Jurkat, Clone E6-1 (cell line): ENCODE measurements around the gene TMEM134.
"Not testable (repeated sequence)": the region's sequence is repeated elsewhere in the genome, so short reads cannot be mapped to it uniquely, and the experiment has no call there.

Experiments
- DNase-seq: peaks from one replicate; pipeline ENCODE4 v3.0.0-alpha.2; 2011; ENCODE audit warnings: low read depth, low spot score
- H3K4me3 ChIP-seq: 2 replicates; pipeline ENCODE4 v1.5.1; 2011; ENCODE audit warnings: mild to moderate bottlenecking, low read length, control low read depth, moderate library complexity

Gene TMEM134

DNA sequence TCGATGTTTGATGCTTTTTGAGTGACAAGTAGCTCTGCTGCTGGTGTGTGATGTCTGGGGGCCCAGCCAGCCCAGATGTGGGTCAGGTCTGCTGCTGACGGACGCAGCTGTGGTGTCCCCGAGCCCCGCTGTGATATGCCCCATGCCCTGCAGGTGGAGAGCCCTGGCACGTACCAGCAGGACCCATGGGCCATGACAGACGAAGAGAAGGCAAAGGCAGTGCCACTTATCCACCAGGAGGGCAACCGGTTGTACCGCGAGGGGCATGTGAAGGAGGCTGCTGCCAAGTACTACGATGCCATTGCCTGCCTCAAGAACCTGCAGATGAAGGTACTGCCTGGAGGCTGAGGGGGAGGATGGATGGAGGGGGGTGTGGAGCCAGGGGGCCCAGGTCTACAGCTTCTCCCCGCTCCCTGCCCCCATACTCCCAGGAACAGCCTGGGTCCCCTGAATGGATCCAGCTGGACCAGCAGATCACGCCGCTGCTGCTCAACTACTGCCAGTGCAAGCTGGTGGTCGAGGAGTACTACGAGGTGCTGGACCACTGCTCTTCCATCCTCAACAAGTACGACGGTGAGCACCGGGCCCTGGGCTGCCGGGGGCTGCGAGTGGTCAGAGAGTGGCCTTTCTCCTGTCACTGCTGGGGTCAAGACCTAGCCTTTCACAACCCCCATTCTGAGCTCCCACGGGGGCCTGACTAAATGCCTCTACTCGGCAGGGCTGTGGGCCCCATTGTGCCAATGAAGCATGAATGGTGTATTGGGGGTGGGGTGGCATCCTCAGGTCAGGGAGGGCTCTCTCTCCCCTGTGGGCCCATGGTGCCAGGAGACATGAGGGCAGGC, 21.1 kb upstream of the TMEM134 start:
- DNase-seq = no peak

GRCh38 chr11:67489203-67489884, 20.3 kb upstream of the TMEM134 start:
- no peak for DNase-seq
- H3K4me3 ChIP-seq = no peak overlapping the region

More for the DNA sequence above, 21.1 kb upstream of the TMEM134 start:
- no peak overlapping the region for H3K4me3 ChIP-seq

- DNase-seq = no peak
These were observed 17.6 kb upstream of the TMEM134 start for GRCh38 chr11:67486481-67487195.

DNA sequence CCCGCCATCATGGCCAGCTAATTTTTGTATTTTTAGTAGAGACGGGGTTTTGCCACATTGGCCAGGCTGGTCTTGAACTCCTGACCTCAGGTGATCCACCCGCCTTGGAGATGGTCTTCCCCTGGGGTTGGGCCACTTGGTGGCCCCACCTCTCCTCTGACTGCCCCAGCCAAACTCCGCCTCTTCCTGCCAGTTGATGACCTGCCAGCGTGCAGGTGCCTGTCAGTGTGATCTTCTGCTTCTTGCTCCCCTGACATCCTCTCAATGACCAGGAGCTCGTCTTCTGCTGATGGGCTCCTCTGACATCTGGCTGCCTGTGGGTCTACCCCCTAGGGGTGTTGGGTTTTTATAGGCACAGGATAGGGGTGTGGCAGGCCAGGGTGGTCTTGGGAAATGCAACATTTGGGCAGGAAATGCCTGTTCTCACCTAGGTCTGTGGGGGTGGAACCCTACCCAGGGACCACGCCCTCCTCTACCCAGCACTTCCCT, 16.9 kb upstream of the TMEM134 start:
- peak; percentile 63 for DNase-seq
- H3K4me3 ChIP-seq = not testable (repeated sequence)

More at GRCh38 chr11:67486481-67487195, 17.6 kb upstream of the TMEM134 start:
- no peak overlapping the region for H3K4me3 ChIP-seq

DNA sequence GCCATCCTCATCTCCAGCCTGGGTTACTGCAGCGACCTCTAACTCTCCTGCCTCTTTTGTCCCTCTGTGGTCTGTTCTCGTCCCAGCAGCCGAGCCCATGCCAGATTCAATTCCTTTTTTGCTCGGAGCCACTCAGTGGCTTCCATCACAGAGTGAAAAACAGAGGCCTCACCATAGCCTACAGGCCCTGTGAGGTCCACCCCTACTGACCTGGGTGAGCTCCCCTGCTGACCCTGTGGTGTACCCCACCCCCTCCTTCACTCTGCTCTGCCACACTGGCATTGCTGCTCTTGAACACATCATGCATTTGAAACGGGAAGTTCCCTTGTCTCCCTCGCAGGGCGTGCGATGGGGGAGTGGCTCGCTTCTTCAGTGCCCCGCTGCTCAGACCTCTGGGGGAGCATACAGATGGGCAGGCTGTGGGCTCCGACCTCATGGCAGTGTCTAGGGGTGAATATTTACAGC, 15.8 kb upstream of the TMEM134 start:
- peak overlapping the region; percentile 84 for H3K4me3 ChIP-seq

GRCh38 chr11:67483831-67484665, 15.0 kb upstream of the TMEM134 start:
- H3K4me3 ChIP-seq = peak overlapping the region; percentile 84
- DNase-seq = peak; percentile 83

More for the DNA sequence above, 15.8 kb upstream of the TMEM134 start:
- DNase-seq = peak; percentile 66

- H3K4me3 ChIP-seq = peak within 1 kb of the TSS; percentile 84
- peak; percentile 99 for DNase-seq
These were observed 14.1 kb upstream of the TMEM134 start, which contains the start of gene AIP for GRCh38 chr11:67482827-67483798. Gene AIP, plus strand, starts transcription at chr11:67483026. Its CDS starts 133 bp downstream, at chr11:67483159.

- H3K4me3 ChIP-seq = peak overlapping the region; percentile 84
- DNase-seq = no peak
These were observed 13.3 kb upstream of the TMEM134 start for GRCh38 chr11:67482275-67482826.

DNA sequence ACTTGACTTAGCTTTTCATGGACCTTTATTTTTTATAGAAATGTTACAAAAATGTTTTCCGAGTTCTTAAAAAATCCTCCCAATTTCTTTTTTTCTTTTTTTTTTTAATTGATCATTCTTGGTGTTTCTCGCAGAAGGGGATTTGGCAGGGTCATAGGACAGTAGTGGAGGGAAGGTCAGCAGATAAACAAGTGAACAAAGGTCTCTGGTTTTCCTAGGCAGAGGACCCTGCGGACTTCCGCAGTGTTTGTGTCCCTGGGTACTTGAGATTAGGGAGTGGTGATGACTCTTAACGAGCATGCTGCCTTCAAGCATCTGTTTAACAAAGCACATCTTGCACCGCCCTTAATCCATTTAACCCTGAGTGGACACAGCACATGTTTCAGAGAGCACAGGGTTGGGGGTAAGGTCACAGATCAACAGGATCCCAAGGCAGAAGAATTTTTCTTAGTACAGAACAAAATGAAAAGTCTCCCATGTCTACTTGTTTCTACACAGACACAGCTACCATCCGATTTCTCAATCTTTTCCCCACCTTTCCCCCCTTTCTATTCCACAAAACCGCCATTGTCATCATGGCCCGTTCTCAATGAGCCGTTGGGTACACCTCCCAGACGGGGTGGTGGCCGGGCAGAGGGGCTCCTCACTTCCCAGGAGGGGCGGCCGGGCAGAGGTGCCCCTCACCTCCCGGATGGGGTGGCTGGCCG, 8.4 kb upstream of the TMEM134 start:
- not testable (repeated sequence) for H3K4me3 ChIP-seq, DNase-seq

DNA sequence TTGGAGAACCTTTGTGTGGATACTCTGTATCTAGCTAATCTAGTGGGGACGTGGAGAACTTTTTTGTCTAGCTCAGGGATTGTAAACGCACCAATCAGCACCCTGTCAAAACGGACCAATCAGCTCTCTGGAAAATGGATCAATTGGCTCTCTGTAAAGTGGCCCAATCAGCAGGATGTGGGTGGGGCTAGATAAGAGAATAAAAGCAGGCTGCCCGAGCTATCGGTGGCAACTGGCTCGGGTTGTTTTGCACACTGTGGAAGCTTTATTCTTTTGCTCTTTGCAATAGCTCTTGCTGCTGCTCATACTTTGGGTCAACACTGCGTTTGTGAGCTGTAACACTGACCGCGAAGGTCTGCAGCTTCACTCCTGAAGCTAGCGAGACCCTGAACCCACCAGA, 7.6 kb upstream of the TMEM134 start:
- DNase-seq, H3K4me3 ChIP-seq: not testable (repeated sequence)

DNA sequence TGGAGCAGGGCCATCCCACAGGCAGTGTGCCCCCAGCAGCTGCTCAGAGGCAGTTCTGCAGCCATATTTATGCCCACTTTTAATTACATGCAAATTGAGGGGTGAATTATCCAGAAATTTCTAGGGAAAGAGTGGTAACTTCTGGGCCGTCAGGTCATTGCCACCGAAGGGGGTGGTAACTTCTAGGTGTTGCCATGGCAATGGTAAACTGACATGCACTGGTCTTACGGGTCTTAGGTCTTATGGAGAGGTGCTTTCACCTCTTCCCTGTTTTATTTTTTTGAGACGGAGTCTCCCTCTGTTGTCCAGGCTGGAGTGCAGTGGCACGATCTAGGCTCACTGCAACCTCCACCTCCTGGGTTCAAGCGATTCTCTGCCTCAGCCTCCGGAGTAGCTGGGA, 3.8 kb upstream of the TMEM134 start:
- no peak for DNase-seq
- no peak overlapping the region for H3K4me3 ChIP-seq

DNA sequence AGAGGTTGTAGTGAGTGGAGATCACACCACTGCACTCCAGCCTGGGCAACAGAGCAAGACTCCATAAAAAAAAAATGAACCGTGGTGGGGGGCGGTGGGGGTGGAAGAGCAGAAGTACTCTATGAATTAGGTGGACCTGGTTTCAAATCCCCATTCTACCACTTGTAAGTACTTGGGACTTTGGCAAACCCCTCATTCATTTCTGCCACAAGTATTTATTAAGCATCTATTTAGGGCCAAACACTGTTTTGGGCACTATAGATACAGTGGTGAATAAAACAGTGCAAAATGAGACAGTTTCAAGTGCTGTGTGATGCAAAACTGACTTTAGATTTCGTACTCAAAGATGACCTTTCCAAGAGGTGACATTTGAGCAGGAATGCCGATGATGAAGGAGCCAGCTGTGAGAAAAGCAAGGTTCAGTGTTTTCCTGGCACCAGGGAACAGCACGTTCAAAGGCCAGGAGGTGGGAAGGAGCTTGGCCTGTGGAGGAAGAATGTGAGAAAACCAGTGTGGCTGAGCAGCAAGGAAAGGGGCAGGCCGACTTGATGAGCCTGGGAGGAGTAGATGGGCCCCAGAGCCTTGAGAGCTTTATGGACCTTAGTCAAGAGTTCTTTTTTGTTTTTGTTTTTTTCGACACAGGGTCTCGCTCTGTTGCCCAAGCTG, 1.4 kb upstream of the TMEM134 start:
- no peak for DNase-seq
- H3K4me3 ChIP-seq = no peak overlapping the region

DNA sequence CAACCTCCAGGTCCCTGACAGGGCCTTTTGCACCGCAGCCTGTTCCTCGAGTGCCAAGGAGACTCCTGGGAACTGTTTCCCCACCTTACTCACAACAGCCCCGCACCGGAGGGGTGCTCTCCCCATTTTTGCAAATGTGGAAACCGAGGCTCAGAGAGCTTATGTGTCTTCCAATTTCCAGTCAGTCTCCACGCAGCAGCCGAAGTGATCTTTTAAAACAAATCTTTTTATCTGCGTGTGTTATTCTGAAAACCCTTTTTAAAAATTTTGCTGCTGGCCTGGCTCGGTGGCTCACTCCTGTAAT, 409 bp upstream of the TMEM134 start:
- peak overlapping the region; percentile 54 for H3K4me3 ChIP-seq
- DNase-seq = no peak

GRCh38 chr11:67468456-67468758, 644 bp downstream of the TMEM134 start:
- H3K4me3 ChIP-seq = peak overlapping the region; percentile 70
- no peak for DNase-seq

- peak overlapping the region; percentile 70 for H3K4me3 ChIP-seq
- DNase-seq = no peak
These were observed 995 bp downstream of the TMEM134 start for GRCh38 chr11:67468056-67468455.

- no peak for DNase-seq
- H3K4me3 ChIP-seq = no peak overlapping the region
These were observed 1.9 kb downstream of the TMEM134 start for GRCh38 chr11:67466962-67467771.
